Stromal cell of bone marrow (primary cell): Measurements from ENCODE around the gene ARHGAP30.
"Not testable (repeated sequence)": the region's sequence is repeated elsewhere in the genome, so short reads cannot be mapped to it uniquely, and the experiment has no call there.

Experiments used
- DNase-seq: peaks from one replicate; pipeline ENCODE4 v3.0.0-alpha.2; 2012; ENCODE audit warnings: low read depth

ARHGAP30 gene

DNA sequence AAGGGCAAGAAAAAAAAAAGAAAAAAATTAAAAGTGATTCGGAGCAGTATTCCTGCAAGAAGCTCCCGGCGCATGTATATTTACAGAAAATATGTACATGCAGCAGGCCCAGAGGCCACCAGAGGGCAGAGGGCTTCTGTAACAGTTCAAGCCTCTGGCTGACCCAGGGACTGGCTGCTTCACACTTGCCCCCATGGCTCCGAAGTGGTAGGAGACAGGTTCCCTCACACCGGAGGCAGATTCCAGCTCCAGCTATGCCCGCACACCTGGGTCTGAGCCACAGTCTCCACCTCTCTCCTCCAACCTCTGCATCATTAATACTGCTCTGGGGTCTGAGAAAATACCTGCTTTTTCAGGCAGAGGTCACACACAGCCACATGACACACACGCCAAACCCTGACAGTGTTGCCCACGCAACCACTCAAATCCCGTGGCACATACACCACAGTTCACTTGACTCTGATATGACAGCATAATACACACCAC is 2.2 kb upstream of the ARHGAP30 start:
- DNase-seq: peak; percentile 33

DNA sequence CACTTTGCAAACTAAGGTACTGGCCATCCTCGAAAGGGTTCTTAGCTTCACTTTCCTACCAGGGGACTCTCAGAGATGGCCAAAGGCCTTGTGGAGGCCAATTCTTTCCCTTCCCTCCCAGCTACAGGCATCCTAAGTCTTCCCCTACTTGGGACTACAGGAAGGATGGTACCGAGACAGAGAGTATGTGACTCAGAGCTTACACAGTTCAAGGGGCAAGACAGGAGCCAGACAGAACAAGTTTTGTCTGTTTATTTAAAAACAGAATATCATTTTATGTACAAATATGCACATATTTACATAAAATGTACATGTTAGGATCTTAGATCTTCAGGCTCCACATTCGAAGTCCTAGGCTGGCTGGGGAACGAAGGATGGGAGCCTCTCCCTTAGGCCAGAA is 1.1 kb upstream of the ARHGAP30 start:
- DNase-seq: no peak

DNA sequence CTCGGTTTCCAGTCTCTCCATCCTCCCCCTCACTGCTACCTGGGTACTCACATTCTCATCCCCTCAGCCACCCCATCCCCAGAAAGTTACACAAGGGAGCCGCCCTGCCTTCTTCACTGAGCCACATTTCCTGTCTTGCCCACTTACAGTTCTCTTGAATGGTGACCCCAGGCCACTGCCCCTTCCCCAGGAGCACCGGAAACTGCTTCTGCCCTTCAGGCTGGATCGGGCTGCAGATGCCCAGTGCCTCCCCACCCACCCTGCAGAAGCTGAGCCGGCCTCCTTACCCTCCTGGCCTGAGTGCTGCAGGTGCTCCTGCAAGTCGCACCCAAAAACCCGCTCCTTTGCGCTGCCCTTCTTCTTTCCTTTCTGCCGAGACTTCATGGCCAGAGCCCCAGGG is 450 bp downstream of the ARHGAP30 start:
- no peak for DNase-seq

DNA sequence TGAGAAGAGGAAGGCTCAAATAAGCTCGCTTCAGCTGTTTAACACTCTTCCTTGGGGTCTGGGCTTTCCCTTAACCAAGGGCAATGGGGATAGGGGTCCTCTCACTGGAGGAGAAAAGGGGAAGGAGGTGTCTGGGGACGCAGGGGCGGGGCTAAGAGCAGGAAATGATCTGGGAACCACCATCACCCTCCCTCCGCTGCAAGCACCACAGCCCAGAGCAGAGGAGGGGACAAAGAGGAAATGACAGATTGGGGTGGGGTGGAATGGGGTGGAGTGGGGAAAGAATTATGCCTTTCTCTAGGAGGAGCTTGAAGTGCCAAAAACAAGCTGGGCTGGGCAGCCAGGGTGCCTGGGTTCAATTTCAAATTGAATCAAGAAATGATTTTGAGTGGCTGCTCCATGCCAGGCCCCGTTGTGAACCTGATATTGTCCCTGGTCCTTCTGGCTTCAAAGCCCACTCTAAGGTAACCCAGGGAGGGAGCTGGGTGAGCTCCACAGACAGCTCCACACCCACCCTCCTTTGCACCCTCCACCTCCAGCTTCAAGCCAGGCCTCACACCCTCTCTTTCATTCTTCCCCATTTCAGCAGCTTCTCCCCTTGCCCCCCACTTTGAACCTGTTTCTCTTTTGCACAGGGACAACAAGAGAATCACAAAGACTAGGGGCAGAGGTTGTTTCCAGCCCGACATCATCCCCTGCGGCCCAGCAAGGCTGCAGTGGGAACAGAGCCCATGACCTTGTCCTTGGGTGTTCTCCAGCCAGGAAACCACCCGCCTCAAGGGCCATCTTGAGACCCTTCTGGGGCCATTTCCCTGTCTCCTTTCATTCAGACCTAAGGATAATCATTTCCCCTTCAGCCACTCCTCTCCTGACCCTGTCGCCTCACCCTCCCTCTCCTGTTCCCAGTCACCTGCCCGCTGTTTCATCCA is 1.1 kb downstream of the ARHGAP30 start:
- no peak for DNase-seq

DNA sequence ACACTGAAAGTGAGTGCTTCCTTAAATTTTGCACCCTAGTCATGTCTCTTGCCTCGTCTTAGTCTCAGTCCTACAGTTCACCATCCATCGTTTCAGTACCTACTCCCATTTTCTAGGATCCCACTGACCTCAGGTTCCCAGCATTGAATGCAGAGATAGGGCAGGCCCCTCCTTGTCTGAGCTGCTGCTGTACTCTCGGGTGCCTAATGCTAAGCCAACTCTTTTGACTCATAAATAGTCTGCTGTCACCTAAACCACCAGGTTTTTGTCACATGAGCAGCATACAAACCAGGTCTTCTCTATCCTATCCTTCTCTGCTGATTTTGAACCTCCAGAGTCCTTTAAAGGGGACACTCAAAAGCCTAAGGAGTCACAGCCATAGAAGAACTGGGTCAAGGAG is 3.0 kb downstream of the ARHGAP30 start:
- DNase-seq: no peak

DNA sequence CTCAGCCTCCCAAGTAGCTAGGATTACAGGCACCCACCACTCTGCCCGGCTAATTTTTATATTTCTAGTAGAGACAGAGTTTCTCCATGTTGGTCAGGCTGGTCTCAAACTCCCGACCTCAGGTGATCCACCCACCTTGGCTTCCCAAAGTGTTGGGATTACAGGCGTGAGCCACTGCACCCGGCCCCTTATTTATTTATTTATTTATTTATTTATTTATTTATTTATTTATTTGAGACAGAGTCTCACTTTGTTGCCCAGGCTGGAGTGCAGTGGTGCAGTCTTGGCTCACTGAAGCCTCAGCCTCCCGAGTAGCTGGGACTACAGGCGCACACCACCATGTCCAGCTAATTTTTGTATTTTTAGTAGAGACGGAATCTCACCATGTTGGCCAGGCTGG is 4.0 kb downstream of the ARHGAP30 start:
- not testable (repeated sequence) for DNase-seq

DNA sequence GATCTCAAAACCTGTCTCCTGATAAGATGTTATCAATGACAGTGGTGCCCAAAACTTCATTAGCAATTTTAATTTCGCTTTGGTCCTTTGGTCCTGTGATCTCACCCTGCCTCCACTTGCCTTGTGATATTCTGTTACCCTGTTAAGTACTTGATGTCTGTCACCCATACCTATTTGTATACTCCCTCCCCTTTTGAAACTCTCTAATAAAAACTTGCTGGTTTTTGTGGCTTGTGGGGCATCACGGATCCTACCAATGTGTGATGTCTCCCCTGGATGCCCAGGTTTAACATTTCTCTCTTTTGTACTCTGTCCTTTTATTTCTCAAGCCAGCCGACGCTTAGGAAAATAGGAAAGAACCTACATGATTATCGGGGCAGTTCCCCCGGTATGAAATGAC is 5.8 kb downstream of the ARHGAP30 start:
- not testable (repeated sequence) for DNase-seq

DNA sequence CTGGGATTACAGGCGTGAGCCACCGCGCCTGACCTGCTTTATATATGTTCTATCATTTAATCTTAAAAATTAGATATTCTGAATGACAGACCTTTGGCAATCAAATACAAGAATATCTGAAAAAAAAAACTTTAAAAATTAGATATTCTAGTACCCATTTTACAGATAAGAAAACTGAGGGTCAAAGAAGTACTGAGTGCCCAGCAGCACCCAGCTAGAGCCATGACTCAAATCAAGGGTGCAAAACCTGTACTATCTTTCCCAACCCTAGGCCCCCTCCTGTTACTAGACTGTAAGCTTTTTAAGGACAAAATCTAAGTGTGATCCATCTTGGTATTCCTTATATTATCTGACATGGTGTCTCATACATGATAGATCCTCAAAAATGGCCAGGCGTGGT is 8.3 kb downstream of the ARHGAP30 start:
- no peak for DNase-seq

DNA sequence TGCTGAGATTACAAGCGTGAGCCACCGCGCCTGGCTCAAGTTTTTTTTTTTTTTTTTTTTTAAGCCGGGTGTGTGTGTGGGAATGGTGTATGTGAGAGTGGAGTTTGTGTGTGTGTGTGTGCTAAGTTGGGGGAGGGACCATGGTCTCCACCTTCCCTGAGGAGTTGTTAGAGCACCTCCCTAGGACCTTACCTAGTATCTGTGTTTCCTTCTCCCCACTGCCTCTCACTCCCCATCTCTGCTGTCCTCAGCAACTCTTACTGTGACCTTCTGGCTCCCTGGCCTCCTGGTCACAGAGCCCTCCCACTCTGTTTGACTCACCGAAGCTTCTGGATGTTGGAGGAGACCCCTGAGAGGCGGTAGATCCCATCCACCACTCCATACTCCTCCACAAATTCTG is 10.4 kb downstream of the ARHGAP30 start:
- no peak for DNase-seq

DNA sequence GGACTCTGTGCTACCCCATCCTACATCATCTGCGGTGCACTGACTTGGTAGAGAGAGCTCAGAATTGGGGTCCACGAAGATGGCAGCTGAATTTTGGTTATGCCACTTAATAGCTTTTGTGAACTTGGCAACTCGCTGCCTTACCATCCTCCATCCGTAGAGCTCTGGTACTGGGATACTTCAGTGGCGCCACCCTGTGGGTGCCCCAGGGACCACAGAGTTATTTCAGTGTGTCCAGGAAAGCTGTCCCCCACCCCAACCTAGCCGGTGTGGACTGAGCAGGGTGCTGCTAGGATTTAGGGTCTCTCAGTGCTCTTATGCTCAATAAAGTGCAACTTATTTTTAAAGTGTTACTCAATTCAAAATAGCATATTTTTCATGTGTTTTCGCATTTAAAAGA is 14.9 kb downstream of the ARHGAP30 start:
- DNase-seq: no peak

DNA sequence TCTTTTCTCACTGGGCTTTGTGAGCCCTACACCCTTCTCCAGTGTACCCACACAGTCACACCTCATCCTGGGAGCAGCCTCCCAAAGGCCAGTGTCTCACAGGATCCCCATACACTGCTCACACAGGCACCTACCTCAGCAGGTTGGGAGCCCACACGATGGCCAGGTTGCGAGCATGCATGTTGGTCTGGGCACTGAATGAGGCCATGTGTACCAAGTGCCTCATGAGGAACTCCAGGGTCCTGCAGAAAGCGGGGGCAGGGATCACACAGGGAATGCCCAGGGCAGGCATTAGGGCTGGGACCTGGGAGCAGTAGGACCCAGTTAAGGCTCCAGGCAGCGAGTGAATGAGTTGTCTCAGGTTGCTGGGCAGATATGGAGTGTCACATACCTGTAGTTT is 15.5 kb downstream of the ARHGAP30 start:
- no peak for DNase-seq

DNA sequence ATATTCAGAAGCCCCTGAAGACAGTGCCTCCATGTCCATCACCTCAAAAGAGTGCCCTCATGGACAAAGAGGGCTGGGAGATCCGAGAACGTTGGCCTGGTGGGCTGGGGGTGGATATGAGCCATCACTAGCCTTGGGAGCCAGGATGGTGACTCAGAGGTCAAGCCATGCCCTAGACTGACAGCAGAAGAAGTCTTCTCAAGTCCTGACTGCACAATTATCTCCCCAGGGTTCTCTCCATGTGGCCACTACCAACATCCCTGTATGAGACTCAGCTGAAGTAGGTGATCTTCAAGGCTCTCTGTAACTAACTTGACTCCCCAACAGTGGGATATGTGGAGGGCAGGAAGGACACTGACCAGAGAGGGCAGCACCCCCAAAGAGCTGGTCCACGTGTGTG is 16.8 kb downstream of the ARHGAP30 start:
- DNase-seq: no peak

DNA sequence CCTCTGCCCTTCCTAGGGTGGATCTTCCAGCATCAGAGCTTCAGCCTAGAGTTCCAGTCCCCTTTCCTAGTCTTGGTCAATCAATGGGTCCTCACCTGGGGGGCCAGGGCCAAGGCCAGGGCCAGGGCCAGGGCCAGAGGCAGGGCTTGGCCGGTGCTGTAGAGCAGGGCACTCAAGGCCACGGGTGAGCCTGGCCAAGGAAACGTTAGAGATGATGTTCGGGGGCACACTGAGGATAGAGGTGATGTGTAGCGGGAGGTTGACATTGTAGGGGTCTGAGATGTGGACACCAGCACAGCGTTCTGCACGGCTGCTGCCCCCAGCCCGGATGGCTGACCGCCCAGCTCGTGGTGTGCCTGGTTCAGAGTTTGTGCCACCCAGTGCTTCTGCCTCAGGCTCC is 18.5 kb downstream of the ARHGAP30 start:
- no peak for DNase-seq

DNA sequence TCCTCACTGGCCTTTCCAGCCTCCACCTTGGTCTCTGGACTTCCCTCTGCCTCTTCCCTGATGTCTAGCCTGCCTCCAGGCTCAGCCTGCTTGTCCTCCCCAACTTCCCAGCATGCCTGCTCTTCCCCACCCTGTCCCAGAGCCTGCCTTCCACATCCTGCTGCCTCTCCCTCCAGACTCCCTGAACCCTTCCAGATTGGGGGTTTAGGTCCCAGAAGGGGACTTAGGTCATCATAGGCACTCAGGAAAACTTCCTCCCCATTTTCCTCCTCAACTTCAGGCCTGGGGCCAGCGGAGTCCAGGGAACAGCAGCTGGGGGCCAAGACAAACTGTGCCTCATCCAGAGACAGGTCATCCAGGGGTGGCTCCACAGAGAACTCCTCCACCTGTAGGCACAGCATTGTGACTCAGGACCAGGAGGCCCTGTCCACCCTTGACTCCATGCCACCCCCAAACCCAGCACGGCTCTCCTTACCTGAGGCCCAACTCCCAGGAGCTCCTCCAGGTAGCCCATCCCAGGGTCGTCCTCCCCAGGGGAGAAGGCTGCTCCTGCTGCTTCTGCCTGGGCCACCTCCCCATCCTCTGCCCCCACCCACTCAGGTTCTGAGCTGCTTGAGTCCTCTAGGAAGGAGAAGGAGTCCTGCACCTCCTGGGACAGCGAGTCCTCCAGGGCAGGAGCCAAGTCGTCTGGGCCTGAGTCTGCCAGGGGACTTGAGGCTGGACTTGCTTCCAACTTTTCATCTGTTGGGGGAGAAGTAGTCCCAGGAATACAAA is 20.6 kb downstream of the ARHGAP30 start:
- DNase-seq: no peak

DNA sequence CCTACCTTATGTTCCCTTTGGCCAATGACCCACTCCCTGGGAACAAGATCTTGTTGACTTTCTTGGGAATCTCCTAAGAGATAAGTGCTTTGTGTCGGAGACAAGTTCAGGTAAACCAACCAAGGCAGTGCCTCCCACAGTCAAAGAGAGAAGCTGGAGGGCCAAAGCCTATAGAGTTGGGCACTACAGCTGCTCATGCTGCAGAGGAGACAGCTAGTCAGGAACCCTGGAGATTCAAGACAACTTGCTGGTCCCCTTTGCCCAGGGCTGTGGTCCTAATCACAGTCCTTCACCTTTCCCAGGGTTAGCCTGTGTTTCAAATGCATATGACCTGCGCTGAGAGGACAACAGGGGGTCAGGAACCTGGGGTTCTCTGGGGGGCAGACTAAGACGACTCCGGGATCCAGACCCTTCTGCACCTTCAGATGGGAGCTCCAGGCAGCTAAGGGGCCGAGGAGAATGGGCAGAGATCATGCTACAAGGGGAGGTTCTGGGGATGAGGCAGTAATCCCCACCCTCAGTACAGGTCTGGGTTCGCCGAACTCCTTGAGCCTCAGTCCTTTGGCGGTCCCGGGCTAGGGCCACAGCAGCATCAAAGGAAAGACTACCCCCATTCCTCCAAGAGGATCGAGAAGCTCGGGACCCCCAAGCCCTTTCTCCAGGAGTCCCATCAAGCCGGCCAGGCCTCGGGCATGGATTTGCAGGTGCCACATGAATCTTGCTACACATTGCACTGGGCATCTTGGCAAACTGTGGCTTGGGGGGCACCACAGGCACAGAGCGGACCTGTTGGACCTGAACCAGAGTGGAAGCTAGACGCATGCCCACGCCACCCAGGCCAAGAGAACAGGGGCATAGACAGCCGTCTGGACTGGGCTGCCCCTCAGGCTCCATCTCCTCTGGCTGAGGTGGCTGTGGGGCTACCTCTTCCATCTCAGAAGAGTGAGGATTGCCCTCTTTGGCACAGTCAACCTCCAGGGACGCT is 22.0 kb downstream of the ARHGAP30 start:
- no peak for DNase-seq

DNA sequence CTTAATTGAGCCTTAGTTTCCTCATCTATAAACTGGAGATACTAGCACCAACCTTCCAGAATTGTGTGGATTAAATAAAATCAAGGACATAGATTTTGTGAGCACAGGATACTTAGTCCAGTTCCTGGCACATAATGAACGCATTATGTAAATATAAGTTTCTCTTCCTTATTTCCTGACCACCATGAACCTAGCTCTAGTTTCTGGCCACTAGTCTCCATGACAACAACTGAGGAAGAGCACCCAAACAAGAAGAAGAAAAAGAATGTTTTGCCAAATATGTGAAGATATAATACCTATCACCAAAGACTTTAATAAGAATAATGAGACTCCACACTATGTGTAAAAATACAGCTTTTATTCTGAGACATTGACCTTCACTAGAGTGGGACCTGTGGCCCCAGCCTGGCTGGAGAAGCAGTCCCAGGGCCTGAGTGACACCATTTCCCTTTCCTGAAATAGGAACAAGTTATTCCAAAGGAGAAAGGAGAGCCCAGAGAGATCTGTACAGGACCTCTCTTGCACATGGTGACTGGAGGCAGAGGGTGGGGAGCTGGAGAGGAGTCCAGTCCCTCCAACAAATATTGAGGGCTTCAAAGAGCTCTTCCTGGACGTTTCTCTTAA is 23.0 kb downstream of the ARHGAP30 start:
- DNase-seq: no peak

DNA sequence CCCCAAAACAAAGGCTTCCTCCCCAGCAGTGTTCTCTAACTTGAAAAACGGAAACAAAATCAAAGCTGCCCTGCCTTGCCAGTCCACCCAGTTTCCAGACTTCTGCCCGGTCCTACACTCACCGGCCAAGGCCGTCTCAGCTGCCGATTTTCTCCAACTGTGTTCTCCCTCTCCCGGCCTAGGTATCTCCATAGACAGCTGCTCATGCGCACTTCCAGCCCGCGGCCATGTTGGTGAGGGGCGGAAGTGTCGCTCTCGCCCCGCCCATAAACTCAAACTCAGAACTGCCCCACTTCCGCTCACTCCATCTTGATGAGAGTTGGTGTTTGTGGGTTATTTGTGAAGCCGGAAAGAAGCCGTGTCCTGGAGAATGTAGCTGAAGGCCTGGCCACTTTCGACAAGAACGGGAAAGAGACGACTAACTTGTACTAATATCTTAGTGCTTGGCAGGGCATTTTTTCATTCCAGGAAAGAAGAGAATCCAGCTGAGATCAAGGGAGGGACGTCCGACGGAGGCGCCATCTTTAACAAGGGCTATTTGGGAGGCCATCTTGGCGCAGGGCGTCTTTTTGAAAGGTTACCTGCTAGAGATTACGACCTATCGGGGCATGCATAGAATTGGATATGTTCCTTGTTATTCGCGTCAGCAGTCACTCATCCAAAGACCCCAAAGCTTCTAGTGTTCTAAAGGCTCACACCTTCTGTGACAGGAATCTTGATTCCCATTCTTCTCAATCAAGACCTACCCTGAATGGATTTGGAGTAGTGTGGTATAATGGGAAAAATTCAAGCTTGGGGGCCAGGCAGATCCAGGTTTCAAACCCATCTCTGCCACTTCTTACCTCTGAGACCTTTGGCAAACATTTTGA is 23.7 kb downstream of the ARHGAP30 start, which contains the start of gene USF1:
Gene USF1 (minus strand): TSS at position 242 of the 869 bp plus-strand sequence. CDS start 2,702 bp downstream, outside the sequence.
- DNase-seq: peak; percentile 92

DNA sequence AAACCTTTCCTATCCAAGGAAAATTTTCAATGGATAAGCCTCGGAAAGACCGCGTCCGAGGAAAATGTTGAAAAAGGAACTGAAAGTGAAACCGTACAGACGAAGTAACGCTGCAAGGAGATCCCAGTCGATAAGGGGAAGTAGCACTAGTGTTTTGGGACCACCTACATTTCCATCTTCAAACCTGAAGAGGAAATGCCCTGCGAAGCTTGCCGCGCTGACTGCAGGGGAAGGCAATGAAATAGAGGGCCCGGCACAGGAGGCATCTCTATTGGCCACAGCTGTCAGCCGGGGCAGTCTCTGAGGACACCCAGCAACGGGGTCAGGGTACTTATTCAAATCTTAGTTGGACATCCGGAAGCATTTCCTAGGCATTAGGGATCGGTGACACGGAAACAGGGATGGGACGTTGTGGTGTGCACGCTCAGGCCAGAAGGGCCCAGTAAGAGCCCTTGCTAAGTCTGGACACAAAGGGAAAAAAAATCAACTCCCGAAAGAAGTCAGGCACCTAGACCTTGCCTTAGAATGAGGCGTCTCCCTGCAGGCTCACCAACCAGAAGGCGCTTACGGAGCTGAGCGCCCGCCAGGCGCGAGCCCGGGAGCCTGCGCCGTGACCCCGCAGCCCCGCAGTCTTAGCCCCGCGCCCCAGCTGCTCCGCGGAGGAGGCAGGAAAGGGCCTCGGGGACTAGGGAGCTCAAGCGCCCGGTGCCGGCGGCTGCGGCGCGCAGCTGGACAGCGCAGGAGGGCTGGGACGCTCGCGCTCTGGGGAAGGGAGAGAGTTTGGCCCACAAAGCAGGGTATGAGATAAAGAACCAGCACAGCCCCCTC is 24.6 kb downstream of the ARHGAP30 start:
- peak; percentile 44 for DNase-seq

DNA sequence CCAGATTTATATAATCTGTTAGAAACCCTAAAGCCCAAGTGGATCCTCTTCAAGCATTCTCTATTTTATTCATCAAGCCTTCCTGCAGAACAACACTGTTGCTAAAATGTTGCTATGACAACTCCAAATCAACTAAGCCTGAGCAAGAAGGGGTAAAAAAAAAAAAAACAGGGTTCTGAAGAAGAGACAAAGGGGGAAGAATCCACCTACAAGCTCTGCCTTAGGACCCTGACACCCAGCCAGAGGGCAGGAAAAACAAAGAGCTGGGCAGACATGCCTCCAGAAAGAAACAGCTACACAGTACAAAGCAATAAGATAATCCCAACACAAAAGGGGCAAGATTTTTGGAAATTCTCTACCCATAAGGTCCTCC is 25.2 kb downstream of the ARHGAP30 start:
- DNase-seq: no peak
